Measurements from ENCODE around the gene EBF3. TPM values are rescaled to one million over a fixed set of nuclear protein-coding genes. Genes with fewer than 3 reads are reported as not detected.

The EBF3 gene
- polyA plus RNA-seq, 4 donors, result 0.89 to 3.3 (median 1.4) TPM

GRCh38 chr10:129915526-129916378 is 48.3 kb downstream of the EBF3 start:
- no peak for DNase-seq (ENCODE audit: low read depth in 4 of 4, low spot score in 3 of 4)

GRCh38 chr10:129914960-129915359 is 49.1 kb downstream of the EBF3 start:
- DNase-seq (ENCODE audit: low read depth in 4 of 4, low spot score in 3 of 4), result no peak

GRCh38 chr10:129914153-129914855 is 49.8 kb downstream of the EBF3 start:
- DNase-seq (ENCODE audit: low read depth in 4 of 4, low spot score in 3 of 4), result no peak

- no peak for DNase-seq (ENCODE audit: low read depth in 4 of 4, low spot score in 3 of 4)
Observed at GRCh38 chr10:129912986-129913695, 50.9 kb downstream of the EBF3 start.

- no peak for DNase-seq (ENCODE audit: low read depth in 4 of 4, low spot score in 3 of 4)
Observed at GRCh38 chr10:129912166-129912917, 51.7 kb downstream of the EBF3 start.

- DNase-seq (ENCODE audit: low read depth in 4 of 4, low spot score in 3 of 4), result no peak
Observed at GRCh38 chr10:129911451-129912165, 52.5 kb downstream of the EBF3 start.

GRCh38 chr10:129910861-129911260 is 53.2 kb downstream of the EBF3 start:
- DNase-seq (ENCODE audit: low read depth in 4 of 4, low spot score in 3 of 4), result no peak

- no peak for DNase-seq (ENCODE audit: low read depth in 4 of 4, low spot score in 3 of 4)
Observed at GRCh38 chr10:129909531-129910256, 54.4 kb downstream of the EBF3 start.

GRCh38 chr10:129909080-129909479 is 55.0 kb downstream of the EBF3 start:
- DNase-seq (ENCODE audit: low read depth in 4 of 4, low spot score in 3 of 4), result no peak

GRCh38 chr10:129908406-129908805 is 55.7 kb downstream of the EBF3 start:
- no peak for DNase-seq (ENCODE audit: low read depth in 4 of 4, low spot score in 3 of 4)

GRCh38 chr10:129905553-129905952 is 58.5 kb downstream of the EBF3 start:
- DNase-seq (ENCODE audit: low read depth in 4 of 4, low spot score in 3 of 4), result no peak

GRCh38 chr10:129904323-129904722 is 59.8 kb downstream of the EBF3 start:
- DNase-seq (ENCODE audit: low read depth in 4 of 4, low spot score in 3 of 4), result no peak

GRCh38 chr10:129901389-129902006 is 62.6 kb downstream of the EBF3 start:
- DNase-seq (ENCODE audit: low read depth in 4 of 4, low spot score in 3 of 4), result no peak

GRCh38 chr10:129900825-129901224 is 63.2 kb downstream of the EBF3 start:
- DNase-seq (ENCODE audit: low read depth in 4 of 4, low spot score in 3 of 4), result no peak

- no peak for DNase-seq (ENCODE audit: low read depth in 4 of 4, low spot score in 3 of 4)
Observed at GRCh38 chr10:129899276-129900130, 64.6 kb downstream of the EBF3 start.

- no peak for DNase-seq (ENCODE audit: low read depth in 4 of 4, low spot score in 3 of 4)
Observed at GRCh38 chr10:129898706-129899268, 65.3 kb downstream of the EBF3 start.

GRCh38 chr10:129897871-129898626 is 66.0 kb downstream of the EBF3 start:
- DNase-seq (ENCODE audit: low read depth in 4 of 4, low spot score in 3 of 4), result no peak

All from right renal pelvis (tissue), 4 donors.